Spleen (tissue), 11 donors: ENCODE measurements around the gene FBLIM1. TPM values are rescaled to one million over a fixed set of nuclear protein-coding genes. Genes with fewer than 3 reads are reported as not detected.

Source experiments
- DNase-seq: peaks from one replicate; pipeline ENCODE4 v3.0.0-alpha.2; 2020
- H3K27ac ChIP-seq, 8 donors: fragments of 200-600 bp; sonication (generic) in 7 of 8; 1 replicate in 4 of 8; 2 replicates in 4 of 8; pipeline versions ENCODE4 v1.5.0 to v1.8.0; 2016 to 2021; ENCODE audit warnings: inconsistent platforms in 4 of 8, mild to moderate bottlenecking in 4 of 8, moderate library complexity in 1 of 8
- H3K27me3 ChIP-seq, 7 donors: fragments of 200-600 bp; sonication (generic) in 6 of 7; replicated peaks in 1 of 7; 1 replicate in 4 of 7; 2 replicates in 3 of 7; pipeline versions ENCODE4 v1.5.0 to v1.8.0; 2016 to 2021; ENCODE audit warnings: inconsistent platforms in 3 of 7, mild to moderate bottlenecking in 1 of 7
- H3K36me3 ChIP-seq, 6 donors: fragments of 200-600 bp; sonication (generic) in 5 of 6; 1 replicate in 4 of 6; 2 replicates in 2 of 6; pipeline versions ENCODE4 v1.5.0 to v1.8.0; 2016 to 2021; ENCODE audit warnings: inconsistent platforms in 2 of 6
- H3K4me1 ChIP-seq, 6 donors: fragments of 200-600 bp; sonication (generic) in 5 of 6; 1 replicate in 3 of 6; 2 replicates in 3 of 6; pipeline versions ENCODE4 v1.5.0 to v1.8.0; 2016 to 2021; ENCODE audit warnings: inconsistent platforms in 3 of 6
- H3K4me3 ChIP-seq, 8 donors: fragments of 200-600 bp; sonication (generic) in 7 of 8; 1 replicate in 4 of 8; 2 replicates in 4 of 8; pipeline versions ENCODE4 v1.5.0 to v1.8.0; 2016 to 2021; ENCODE audit warnings: inconsistent platforms in 4 of 8, mild to moderate bottlenecking in 4 of 8, moderate library complexity in 2 of 8
- H3K9me3 ChIP-seq, 8 donors: fragments of 200-600 bp; sonication (generic) in 7 of 8; 1 replicate in 4 of 8; 2 replicates in 4 of 8; pipeline versions ENCODE4 v1.5.0 to v1.8.0; 2016 to 2021; ENCODE audit warnings: inconsistent platforms in 4 of 8
- POLR2A ChIP-seq, 3 donors: fragments of 450-650 bp; IDR thresholded peaks; one replicate each; pipeline ENCODE4 v1.5.1; 2017; ENCODE audit warnings: antibody characterized with exemption in 3 of 3, mild to moderate bottlenecking in 1 of 3
- POLR2AphosphoS5 ChIP-seq, 3 donors: sonication (generic); formaldehyde crosslinking; IDR thresholded peaks; one replicate each; pipeline ENCODE4 v1.5.1; 2017; ENCODE audit warnings: antibody characterized with exemption in 3 of 3
- WGBS, 5 donors: extraction: QIAGEN DNeasy Blood & Tissue Kit in 3 of 5; methylation state at CpG; one replicate each; pipeline versions ENCODE4 v1.1.5 to v1.1.7; 2013 to 2018; 5-methylcytosine and 5-hydroxymethylcytosine counted together
- intact Hi-C: fragments of 100-400 bp; cut with DNase I; formaldehyde crosslinking; loops from one replicate; pipeline ENCODE4 v1.15.0; 2023; ENCODE audit warnings: low total_unique reads
- polyA plus RNA-seq, 3 donors: library from polyadenylated mRNA; stranded (reverse); fragments of 200-250 nt; gene quantifications; one replicate each; pipeline ENCODE4 v1.2.1, GENCODE V29; 2013
- total RNA-seq, 7 donors: library from RNA; depleted of rRNA in 3 of 7; stranded (reverse); fragments of >200 nt in 3 of 7; fragmentation: NEBNext Ultra II Directional in 4 of 7; extraction: Animal tissue kit (Norgen Biotek cat#: 25700) in 4 of 7; gene quantifications; one replicate each; pipeline versions ENCODE4 v1.1.0 to v1.2.1, GENCODE V29; 2016 to 2021
- TF ChIP-seq, protein P1 (sequence below), 11 experiments: fragments of 200-600 bp in 7 of 11; fragments of 450-650 bp in 4 of 11; sonication (generic) in 4 of 11; IDR thresholded peaks in 8 of 11; conservative IDR thresholded peaks in 3 of 11; 1 replicate in 7 of 11; 2 replicates in 4 of 11; pipeline versions ENCODE4 v1.4.0 to v1.8.0; 2016 to 2021; ENCODE audit warnings: antibody characterized with exemption in 11 of 11, inconsistent platforms in 4 of 11, mild to moderate bottlenecking in 1 of 11
- donor health status: healthy with polysubstance abuse.
- donor health status: DM: no; HTN: no; CAD: no; lungs with moderate emphysema.
- donor health status: DM: no; HTN: no; CAD: no.
- donor health status: Bipolar disorder and iron deficiency.
- donor health status: healthy.
- donor health status: DM: no; HTN: no; CAD: no.
- donor health status: DM: yes; HTN: yes; CAD: no.

The FBLIM1 gene
- total and polyA plus RNA-seq, 10 donors: 7.2 to 89.1 (median 32.7) TPM

DNA sequence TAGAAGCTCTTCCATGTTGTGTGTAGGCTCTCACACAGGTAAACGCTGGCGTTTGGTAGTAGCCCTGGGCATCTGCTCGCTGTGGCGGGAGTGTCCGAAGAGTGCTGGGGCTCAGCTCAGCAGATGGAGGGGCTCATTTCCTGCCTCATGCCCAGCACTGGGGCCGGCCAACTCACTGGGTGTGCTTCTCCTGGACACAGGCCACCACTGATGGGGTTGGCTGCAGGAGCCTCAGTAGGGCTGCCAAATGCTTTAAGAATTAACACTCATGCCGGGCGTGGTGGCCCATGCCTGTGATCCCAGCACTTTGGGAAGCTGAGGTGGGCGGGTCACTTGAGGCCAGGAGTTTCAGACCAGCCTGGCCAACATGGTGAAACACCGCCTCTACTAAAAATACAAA lies 28.0 kb downstream of the FBLIM1 start:
- 79 to 90% (median 88%) methylated on average over 10 of the region's 10 CpGs for WGBS, 5 donors
- peaks cover 0 to 5% (median 0%) of the 10 kb centered on the region in 7 donors for H3K27me3 ChIP-seq
- no peak overlapping the region for H3K4me3 ChIP-seq
- H3K9me3 ChIP-seq: no peaks in the 10 kb centered on the region
- H3K36me3 ChIP-seq: peaks cover 0 to 16% (median 0%) of the 10 kb centered on the region in 6 donors
- intact Hi-C loops: no loop called here
- H3K27ac ChIP-seq: no peak overlapping the region
- TF ChIP-seq, protein P1, sequence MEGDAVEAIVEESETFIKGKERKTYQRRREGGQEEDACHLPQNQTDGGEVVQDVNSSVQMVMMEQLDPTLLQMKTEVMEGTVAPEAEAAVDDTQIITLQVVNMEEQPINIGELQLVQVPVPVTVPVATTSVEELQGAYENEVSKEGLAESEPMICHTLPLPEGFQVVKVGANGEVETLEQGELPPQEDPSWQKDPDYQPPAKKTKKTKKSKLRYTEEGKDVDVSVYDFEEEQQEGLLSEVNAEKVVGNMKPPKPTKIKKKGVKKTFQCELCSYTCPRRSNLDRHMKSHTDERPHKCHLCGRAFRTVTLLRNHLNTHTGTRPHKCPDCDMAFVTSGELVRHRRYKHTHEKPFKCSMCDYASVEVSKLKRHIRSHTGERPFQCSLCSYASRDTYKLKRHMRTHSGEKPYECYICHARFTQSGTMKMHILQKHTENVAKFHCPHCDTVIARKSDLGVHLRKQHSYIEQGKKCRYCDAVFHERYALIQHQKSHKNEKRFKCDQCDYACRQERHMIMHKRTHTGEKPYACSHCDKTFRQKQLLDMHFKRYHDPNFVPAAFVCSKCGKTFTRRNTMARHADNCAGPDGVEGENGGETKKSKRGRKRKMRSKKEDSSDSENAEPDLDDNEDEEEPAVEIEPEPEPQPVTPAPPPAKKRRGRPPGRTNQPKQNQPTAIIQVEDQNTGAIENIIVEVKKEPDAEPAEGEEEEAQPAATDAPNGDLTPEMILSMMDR (IDR thresholded peaks at IDR 0.05 in 8 of 11, conservative IDR thresholded peaks at IDR 0.05 in 3 of 11): no peak
- peak in 1 of 3 donors; percentile 20 for TF ChIP-seq POLR2AphosphoS5 (IDR thresholded peaks at IDR 0.05)
- no peak for DNase-seq
- H3K4me1 ChIP-seq: peaks cover 0 to 7% (median 0%) of the 10 kb centered on the region in 6 donors

DNA sequence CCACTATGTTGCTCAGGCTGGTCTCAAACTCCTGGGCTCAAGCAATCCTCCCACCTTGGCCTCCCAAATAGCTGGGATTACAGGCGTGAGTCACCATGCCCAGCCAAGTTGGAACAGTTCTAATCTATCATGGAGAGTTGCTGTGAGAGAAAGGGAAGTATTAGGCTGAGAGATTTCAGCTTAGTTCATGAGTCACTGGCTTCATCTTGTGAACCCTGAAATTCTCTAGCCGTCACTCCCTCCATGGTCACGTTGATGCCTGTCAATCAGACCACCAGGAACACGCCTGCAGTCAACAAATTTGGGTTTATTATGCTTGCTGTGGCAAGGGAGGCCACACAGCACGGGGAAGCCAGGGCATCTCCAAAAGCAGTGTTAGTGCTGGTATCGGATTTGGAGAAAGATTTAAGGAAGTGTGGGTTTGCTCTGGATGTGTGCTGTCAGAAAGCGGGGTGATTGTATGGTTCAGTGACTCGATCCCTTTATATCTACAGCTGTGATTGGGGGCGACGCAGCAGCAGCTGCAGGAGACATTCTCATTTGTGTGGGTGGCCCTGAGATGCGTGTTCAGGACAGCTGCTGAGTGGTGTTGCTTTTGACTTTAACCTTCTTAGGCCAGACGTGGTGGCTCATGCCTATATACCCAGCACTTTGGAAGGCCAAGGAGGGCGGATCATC lies 30.2 kb downstream of the FBLIM1 start:
- WGBS, 5 donors: 40 to 71% (median 61%) methylated on average over 13 of the region's 13 CpGs
- intact Hi-C loops: no loop called here
- peaks cover 0 to 5% (median 0%) of the 10 kb centered on the region in 7 donors for H3K27me3 ChIP-seq
- no peak for TF ChIP-seq POLR2AphosphoS5 (IDR thresholded peaks at IDR 0.05)
- TF ChIP-seq, protein P1 (IDR thresholded peaks at IDR 0.05 in 8 of 11, conservative IDR thresholded peaks at IDR 0.05 in 3 of 11): no peak
- no peak for TF ChIP-seq POLR2A (IDR thresholded peaks at IDR 0.05)
- no peaks in the 10 kb centered on the region for H3K9me3 ChIP-seq
- H3K36me3 ChIP-seq: peaks cover 0 to 16% (median 0%) of the 10 kb centered on the region in 6 donors
- no peak overlapping the region for H3K4me3 ChIP-seq
- no peak for DNase-seq
- H3K27ac ChIP-seq: peak overlapping the region in 3 of 8 donors; percentile 19 to 33 (median 32)
- peaks cover 3 to 15% (median 7%) of the 10 kb centered on the region in 6 donors for H3K4me1 ChIP-seq

DNA sequence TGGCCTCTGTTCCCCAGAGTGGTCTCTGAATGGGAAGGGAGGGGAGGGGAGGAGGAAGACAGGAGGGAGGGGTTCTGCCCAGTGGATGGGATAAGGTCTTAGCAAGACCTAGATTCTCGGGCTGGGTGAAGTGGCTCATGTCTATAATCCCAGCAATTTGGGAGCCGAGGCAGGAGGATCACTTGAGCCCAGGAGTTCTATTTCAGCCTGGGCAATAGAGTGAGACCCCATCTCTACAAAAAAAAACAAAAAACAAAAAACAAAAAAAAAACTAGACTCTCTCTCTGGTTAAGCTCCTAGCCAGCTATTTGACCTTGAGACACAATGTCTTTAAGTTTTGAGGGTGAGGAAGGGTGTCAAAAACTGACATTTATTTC lies 37.5 kb downstream of the FBLIM1 start:
- H3K36me3 ChIP-seq: no peaks in the 10 kb centered on the region
- H3K4me3 ChIP-seq: no peak overlapping the region
- H3K27me3 ChIP-seq: no peaks in the 10 kb centered on the region
- H3K4me1 ChIP-seq: peaks cover 3 to 30% (median 16%) of the 10 kb centered on the region in 6 donors
- no peaks in the 10 kb centered on the region for H3K9me3 ChIP-seq
- TF ChIP-seq POLR2A (IDR thresholded peaks at IDR 0.05): no peak
- no peak for TF ChIP-seq POLR2AphosphoS5 (IDR thresholded peaks at IDR 0.05)
- TF ChIP-seq, protein P1 (IDR thresholded peaks at IDR 0.05 in 8 of 11, conservative IDR thresholded peaks at IDR 0.05 in 3 of 11): no peak
- WGBS, 5 donors: 83 to 100% (median 93%) methylated on average over 2 of the region's 2 CpGs
- H3K27ac ChIP-seq: peak overlapping the region in 3 of 8 donors; percentile 2 to 72 (median 29)
- no peak for DNase-seq
- intact Hi-C loops: loop anchor here (10.0 kb wide), 1 partner anchor 259 kb away; no protein-coding TSS in a partner anchor

DNA sequence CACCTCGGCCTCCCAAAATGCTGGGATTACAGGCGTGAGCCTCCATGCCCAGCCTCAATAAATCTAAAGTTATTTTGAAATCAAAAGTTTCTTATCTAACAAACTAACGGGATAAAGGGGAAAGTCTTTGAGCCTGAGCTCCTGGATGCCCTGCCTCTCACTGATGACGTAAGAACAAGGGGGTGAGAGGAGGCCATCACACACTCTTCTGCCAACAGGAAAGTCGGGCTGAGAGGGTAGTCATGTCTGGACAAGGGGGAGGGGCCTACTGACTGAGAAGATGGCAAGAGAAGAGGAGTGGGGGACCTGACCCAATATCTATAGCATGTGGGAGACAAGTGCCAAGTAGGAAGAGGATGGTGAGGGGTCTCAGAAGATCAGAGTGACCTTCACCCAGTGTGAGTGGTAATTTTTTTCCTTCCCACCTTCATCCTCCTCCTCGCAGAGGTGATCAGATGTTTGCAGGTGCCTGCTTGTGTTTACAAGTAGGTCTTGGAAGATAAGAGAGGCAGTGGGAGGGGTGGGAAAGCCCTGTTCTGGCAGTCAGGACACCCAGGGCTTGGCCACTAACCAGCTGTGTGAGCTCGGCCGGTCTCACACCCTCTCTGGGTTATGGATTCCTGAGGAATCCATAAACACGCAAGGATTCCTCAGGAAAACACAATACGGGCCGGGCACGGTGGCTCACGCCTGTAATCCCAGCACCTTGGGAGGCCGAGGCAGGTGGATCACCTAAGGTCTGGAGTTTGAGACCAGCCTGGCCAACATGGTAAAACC lies 39.2 kb downstream of the FBLIM1 start:
- TF ChIP-seq, protein P1 (IDR thresholded peaks at IDR 0.05 in 8 of 11, conservative IDR thresholded peaks at IDR 0.05 in 3 of 11): no peak
- TF ChIP-seq POLR2AphosphoS5 (IDR thresholded peaks at IDR 0.05): no peak
- TF ChIP-seq POLR2A (IDR thresholded peaks at IDR 0.05): no peak
- 87 to 93% (median 88%) methylated on average over 14 of the region's 14 CpGs for WGBS, 5 donors
- intact Hi-C loops: loop anchor here (10.0 kb wide), 1 partner anchor 257 kb away; no protein-coding TSS in a partner anchor
- Histone ChIP-seq H3K27ac (peak overlapping the region in 2 of 8 donors; percentile 72 to 73), H3K27me3 (no peaks in the 10 kb centered on the region), H3K4me3 (no peak overlapping the region), H3K9me3 (no peaks in the 10 kb centered on the region), H3K4me1 (peaks cover 0 to 23% (median 10%) of the 10 kb centered on the region in 6 donors), H3K36me3 (no peaks in the 10 kb centered on the region)
- DNase-seq: no peak
